Type B pancreatic cell (in vitro differentiated cells): Measurements from ENCODE around the gene RWDD4. TPM values are rescaled to one million over a fixed set of nuclear protein-coding genes. Genes with fewer than 3 reads are reported as not detected.
A peak's percentile ranks its signal among the peaks of the same experiment; 100 is the strongest.

Source experiments
- DNase-seq: peaks from one replicate; pipeline ENCODE4 v3.0.0; 2021; ENCODE audit warnings: mixed read lengths; ENCODE audit not compliant: unreplicated experiment; ENCODE audit errors: extremely low spot score
- H3K27ac Mint-ChIP-seq: 2 replicates; pipeline ENCODE4 v1.8.0; 2021; ENCODE audit warnings: mild to moderate bottlenecking, mixed read lengths
- H3K27me3 Mint-ChIP-seq: 2 replicates; pipeline ENCODE4 v1.8.0; 2021; ENCODE audit warnings: mixed read lengths
- H3K36me3 Mint-ChIP-seq: 2 replicates; pipeline ENCODE4 v1.8.0; 2021; ENCODE audit warnings: mixed read lengths
- H3K4me1 Mint-ChIP-seq: one replicate; pipeline ENCODE4 v1.8.0; 2021; ENCODE audit warnings: mixed read lengths; ENCODE audit not compliant: unreplicated experiment
- H3K4me3 Mint-ChIP-seq: 2 replicates; pipeline ENCODE4 v1.8.0; 2021; ENCODE audit warnings: mild to moderate bottlenecking, mixed read lengths
- H3K9me3 Mint-ChIP-seq: 2 replicates; pipeline ENCODE4 v1.8.0; 2021; ENCODE audit warnings: mixed read lengths
- total RNA-seq: library from RNA; stranded (reverse); gene quantifications from 2 replicates; pipeline ENCODE4 v1.2.1, GENCODE V29; 2021; ENCODE audit warnings: low replicate concordance
- TF ChIP-seq, protein P1 (sequence below): fragments of 200-600 bp; sonication (generic); conservative IDR thresholded peaks from 2 replicates; pipeline ENCODE4 v1.5.0; 2021; ENCODE audit warnings: antibody characterized with exemption, mild to moderate bottlenecking

Gene RWDD4
- total RNA-seq, 1 donor from 2014 or later, result 20.5 TPM

DNA sequence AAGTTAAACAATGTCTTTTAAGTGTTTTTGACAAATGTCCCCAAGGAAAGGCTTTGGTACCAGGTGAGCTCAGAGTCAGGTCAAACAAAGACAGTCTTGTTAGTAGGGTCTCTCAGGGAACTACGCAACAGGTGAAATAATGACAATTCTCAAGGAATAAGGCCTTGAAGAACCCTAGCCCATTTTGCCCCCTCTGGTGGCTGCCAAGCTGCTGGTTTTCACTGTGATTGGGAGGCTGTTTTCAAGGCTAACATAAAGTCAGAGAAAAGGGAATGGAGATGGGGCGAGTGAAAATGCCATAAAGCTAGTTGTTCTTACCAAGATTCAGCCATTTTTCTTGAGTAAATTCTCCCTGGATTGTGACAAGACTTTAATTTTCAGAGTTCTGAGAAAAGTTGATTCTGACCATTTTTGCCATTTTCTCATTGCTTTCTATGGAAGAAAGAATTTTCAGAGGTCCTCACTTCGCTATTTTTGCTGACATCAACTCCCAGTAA lies 58.7 kb downstream of the RWDD4 start:
- H3K4me1 Mint-ChIP-seq, result peaks cover 6% of the 10 kb centered on the region
- H3K9me3 Mint-ChIP-seq, result peaks cover 7% of the 10 kb centered on the region
- DNase-seq, result no peak
- no peak overlapping the region for H3K27ac Mint-ChIP-seq
- H3K36me3 Mint-ChIP-seq, result no peaks in the 10 kb centered on the region
- H3K27me3 Mint-ChIP-seq, result peaks cover 8% of the 10 kb centered on the region
- TF ChIP-seq, protein P1, sequence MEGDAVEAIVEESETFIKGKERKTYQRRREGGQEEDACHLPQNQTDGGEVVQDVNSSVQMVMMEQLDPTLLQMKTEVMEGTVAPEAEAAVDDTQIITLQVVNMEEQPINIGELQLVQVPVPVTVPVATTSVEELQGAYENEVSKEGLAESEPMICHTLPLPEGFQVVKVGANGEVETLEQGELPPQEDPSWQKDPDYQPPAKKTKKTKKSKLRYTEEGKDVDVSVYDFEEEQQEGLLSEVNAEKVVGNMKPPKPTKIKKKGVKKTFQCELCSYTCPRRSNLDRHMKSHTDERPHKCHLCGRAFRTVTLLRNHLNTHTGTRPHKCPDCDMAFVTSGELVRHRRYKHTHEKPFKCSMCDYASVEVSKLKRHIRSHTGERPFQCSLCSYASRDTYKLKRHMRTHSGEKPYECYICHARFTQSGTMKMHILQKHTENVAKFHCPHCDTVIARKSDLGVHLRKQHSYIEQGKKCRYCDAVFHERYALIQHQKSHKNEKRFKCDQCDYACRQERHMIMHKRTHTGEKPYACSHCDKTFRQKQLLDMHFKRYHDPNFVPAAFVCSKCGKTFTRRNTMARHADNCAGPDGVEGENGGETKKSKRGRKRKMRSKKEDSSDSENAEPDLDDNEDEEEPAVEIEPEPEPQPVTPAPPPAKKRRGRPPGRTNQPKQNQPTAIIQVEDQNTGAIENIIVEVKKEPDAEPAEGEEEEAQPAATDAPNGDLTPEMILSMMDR, result peak; percentile 63
- no peak overlapping the region for H3K4me3 Mint-ChIP-seq

DNA sequence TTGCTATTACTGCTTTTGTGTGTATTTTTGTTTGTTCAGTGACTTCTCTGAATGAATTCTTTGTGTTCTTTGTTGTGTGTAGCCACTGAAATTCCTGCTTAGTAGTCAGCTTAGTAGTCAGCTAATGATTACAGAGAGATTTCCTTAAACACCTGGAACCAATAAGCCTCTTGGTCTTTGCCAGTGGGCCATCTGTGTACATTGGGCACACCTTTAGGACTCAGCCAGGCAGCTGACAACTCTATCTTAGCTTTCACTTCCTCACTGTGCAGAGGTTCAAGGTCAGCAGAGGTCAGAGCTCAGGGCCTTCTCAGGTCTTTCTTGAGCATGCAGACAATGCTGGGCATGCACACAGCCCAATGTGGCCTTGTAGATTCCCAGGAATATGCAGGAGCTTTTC lies 59.3 kb downstream of the RWDD4 start:
- H3K36me3 Mint-ChIP-seq, result no peaks in the 10 kb centered on the region
- no peak for DNase-seq
- H3K4me3 Mint-ChIP-seq, result no peak overlapping the region
- peaks cover 6% of the 10 kb centered on the region for H3K4me1 Mint-ChIP-seq
- peaks cover 8% of the 10 kb centered on the region for H3K27me3 Mint-ChIP-seq
- no peak overlapping the region for H3K27ac Mint-ChIP-seq
- TF ChIP-seq, protein P1, result no peak
- H3K9me3 Mint-ChIP-seq, result peaks cover 7% of the 10 kb centered on the region

DNA sequence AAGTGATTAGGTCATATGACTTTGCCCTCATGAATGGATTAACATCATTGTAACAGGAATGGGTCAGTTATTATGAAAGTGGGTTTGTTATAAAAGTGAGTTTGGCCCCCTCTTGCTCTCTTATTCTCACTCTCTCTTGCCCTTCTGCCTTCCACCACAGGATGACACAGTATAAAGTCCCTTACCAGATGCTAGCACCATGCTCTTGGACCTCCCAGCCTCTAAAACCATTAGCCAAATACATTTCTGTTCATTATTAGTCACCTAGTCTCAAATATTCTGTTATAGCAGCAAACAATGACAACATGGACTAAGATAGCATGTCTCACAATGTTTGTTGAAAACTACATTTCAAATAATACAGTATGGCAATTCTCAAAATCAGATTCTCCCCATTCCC lies 59.7 kb downstream of the RWDD4 start:
- Mint-ChIP-seq H3K27ac (no peak overlapping the region), H3K4me3 (no peak overlapping the region), H3K27me3 (peaks cover 8% of the 10 kb centered on the region), H3K4me1 (peaks cover 6% of the 10 kb centered on the region), H3K9me3 (peaks cover 7% of the 10 kb centered on the region), H3K36me3 (no peaks in the 10 kb centered on the region)
- no peak for DNase-seq
- TF ChIP-seq, protein P1, result no peak

DNA sequence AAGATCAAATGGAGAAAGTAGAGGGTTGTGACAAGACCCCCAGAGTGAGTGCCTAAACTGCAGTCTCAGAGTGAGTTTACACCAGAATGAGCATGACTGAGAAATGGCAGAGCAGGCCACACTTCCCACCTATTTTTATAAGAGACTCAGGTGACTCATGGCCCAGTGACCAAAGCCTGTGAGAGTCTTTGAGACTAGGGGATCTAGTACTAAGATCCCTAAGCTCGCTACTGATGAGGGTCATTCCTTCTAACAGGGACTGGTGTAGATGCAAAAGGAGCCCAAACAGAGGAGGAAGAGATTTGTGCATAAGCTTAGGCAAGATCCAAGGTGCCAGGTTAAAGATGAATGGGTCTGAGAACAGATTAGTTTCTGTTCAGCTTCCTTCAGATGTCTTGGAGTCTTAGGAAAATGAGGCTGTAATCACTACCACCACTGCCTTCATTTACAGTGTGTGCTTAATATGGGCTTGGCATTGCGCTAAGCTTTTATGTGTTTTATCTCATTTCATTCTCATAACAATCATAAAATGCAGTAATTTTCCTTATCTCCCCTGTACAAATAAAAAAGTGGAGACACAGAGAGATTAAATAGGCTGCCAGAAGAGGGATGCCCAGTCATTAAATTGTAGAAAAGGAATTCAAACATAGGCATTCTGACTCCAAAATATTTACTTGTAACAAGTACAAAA lies 62.8 kb downstream of the RWDD4 start:
- Mint-ChIP-seq H3K27me3 (peaks cover 5% of the 10 kb centered on the region), H3K36me3 (no peaks in the 10 kb centered on the region), H3K9me3 (peaks cover 7% of the 10 kb centered on the region), H3K4me1 (peaks cover 6% of the 10 kb centered on the region), H3K4me3 (no peak overlapping the region), H3K27ac (no peak overlapping the region)
- TF ChIP-seq, protein P1, result no peak
- DNase-seq, result no peak

DNA sequence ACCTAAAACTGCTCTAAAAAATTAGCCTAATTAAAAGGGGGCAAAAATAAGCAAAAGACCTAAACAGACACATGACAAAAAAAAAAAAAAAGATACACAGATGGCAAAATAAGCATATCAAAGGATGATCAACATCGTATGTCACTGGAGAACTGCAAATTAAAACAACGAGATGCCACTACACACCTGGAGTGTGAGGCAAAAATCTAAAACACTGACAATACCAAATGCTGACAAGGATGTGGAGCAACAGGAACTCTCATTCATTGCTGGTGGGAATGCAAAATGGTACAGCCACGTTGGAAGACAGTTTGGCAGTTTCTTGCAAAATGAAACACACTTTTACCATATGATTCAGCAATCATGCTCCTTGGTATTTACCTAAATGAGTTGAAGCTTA lies 64.2 kb downstream of the RWDD4 start:
- H3K36me3 Mint-ChIP-seq, result no peaks in the 10 kb centered on the region
- H3K27me3 Mint-ChIP-seq, result peaks cover 6% of the 10 kb centered on the region
- no peak overlapping the region for H3K4me3 Mint-ChIP-seq
- peaks cover 7% of the 10 kb centered on the region for H3K9me3 Mint-ChIP-seq
- H3K4me1 Mint-ChIP-seq, result peaks cover 6% of the 10 kb centered on the region
- TF ChIP-seq, protein P1, result no peak
- H3K27ac Mint-ChIP-seq, result no peak overlapping the region
- no peak for DNase-seq
